ENCODE data around the gene ADGRL1.
"Not testable (repeated sequence)": the region's sequence is repeated elsewhere in the genome, so short reads cannot be mapped to it uniquely, and the experiment has no call there.

ADGRL1 gene

DNA sequence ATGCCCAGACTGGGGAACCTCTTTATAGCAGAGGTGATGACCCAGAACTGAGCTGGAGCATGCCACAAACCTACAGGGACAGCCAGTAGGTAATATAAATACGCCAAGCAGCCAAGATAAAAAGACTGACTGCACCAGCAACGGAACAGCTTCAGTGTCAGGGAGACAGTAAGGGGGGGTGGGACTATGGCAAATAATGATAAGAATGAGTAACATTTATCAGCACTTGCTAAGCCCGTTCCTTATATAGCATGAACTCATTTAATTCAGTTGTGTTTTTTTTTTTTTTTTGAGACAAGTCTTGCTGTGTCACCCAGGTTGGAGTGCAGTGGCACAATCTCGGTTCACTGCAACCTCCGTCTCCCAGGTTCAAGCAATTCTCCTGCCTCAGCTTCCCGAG is 20.5 kb upstream of the ADGRL1 start:
- H3K36me3 ChIP-seq (ENCODE audit: control insufficient read depth in 1 of 2, insufficient read depth in 2 of 2, low read depth in 1 of 2, low read length in 2 of 2); H3K4me3 ChIP-seq (ENCODE audit: insufficient read depth in 1 of 2, low read depth in 1 of 2, low read length in 2 of 2): not testable (repeated sequence)
- WGBS = 66% methylated on average over 3 of the region's 6 CpGs

DNA sequence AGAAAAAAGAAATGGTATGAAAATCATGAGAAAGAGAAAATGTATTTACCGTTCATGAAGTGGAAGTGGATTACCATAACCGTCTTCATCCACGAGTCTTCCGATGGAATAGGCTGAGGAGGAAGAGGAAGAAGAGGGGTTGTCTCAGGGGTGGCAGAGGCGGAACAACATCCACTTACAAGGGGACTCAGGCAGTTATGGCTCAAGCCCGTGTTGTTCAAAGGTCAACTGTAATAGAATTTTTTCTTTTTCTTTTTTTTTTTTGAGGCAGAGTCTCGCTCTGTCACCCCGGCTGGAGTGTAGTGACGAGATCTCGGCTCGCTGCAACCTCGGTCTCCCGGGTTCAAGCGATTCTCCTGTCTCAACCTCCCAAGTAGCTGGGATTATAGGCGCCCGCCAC is 16.9 kb upstream of the ADGRL1 start:
- Histone ChIP-seq H2AK5ac (ENCODE audit: low read length, severe bottlenecking) (no peak overlapping the region), H3K18ac (ENCODE audit: low read depth in 1 of 2, low read length in 2 of 2) (no peak overlapping the region), H4K91ac (ENCODE audit: low read length) (no peak overlapping the region), H3K27ac (ENCODE audit: low read length, poor library complexity, severe bottlenecking) (no peak overlapping the region), H3K27me3 (ENCODE audit: control insufficient read depth in 1 of 2, insufficient read depth in 1 of 2, low read length in 2 of 2) (no peaks in the 10 kb centered on the region), H3K4me3 (ENCODE audit: insufficient read depth in 1 of 2, low read depth in 1 of 2, low read length in 2 of 2) (no peak overlapping the region), H4K8ac (ENCODE audit: low read length) (no peak overlapping the region), H3K9ac (ENCODE audit: low read length) (no peak overlapping the region), H2BK15ac (ENCODE audit: low read depth, poor library complexity, severe bottlenecking) (no peak overlapping the region), H2BK5ac (ENCODE audit: low read depth, low read length, poor library complexity, severe bottlenecking) (no peak overlapping the region), H3K14ac (ENCODE audit: low read length in 2 of 2) (no peak overlapping the region), H3K4me2 (ENCODE audit: low read length, poor library complexity, severe bottlenecking) (no peak overlapping the region), H2BK12ac (ENCODE audit: low read length in 2 of 2) (no peak overlapping the region), H2AFZ (ENCODE audit: low read depth, low read length) (no peak overlapping the region), H3K36me3 (ENCODE audit: control insufficient read depth in 1 of 2, insufficient read depth in 2 of 2, low read depth in 1 of 2, low read length in 2 of 2) (no peaks in the 10 kb centered on the region), H2BK120ac (ENCODE audit: low read depth, low read length) (no peak overlapping the region), H3K79me1 (replicated peaks; ENCODE audit: low read length, poor library complexity, severe bottlenecking) (no peaks in the 10 kb centered on the region), H3K9me3 (ENCODE audit: control insufficient read depth, low read length) (no peaks in the 10 kb centered on the region), H3K23ac (ENCODE audit: low read length in 2 of 2) (no peak overlapping the region), H3K4ac (ENCODE audit: low read depth in 1 of 2, low read length in 2 of 2) (no peak overlapping the region), H3K4me1 (ENCODE audit: control insufficient read depth, insufficient read depth, low read depth, low read length) (peaks cover 5% of the 10 kb centered on the region)
- WGBS = 93% methylated on average over 16 of the region's 16 CpGs
- no peak for DNase-seq

More for the DNA sequence above, 20.5 kb upstream of the ADGRL1 start:
- not testable (repeated sequence) for H3K4ac ChIP-seq (ENCODE audit: low read depth in 1 of 2, low read length in 2 of 2); H2BK5ac ChIP-seq (ENCODE audit: low read depth, low read length, poor library complexity, severe bottlenecking); DNase-seq; H3K23ac ChIP-seq (ENCODE audit: low read length in 2 of 2); H3K9ac ChIP-seq (ENCODE audit: low read length); H2AFZ ChIP-seq (ENCODE audit: low read depth, low read length); H2AK5ac ChIP-seq (ENCODE audit: low read length, severe bottlenecking); H3K18ac ChIP-seq (ENCODE audit: low read depth in 1 of 2, low read length in 2 of 2); H2BK15ac ChIP-seq (ENCODE audit: low read depth, poor library complexity, severe bottlenecking); H3K27me3 ChIP-seq (ENCODE audit: control insufficient read depth in 1 of 2, insufficient read depth in 1 of 2, low read length in 2 of 2); H3K4me2 ChIP-seq (ENCODE audit: low read length, poor library complexity, severe bottlenecking); H3K27ac ChIP-seq (ENCODE audit: low read length, poor library complexity, severe bottlenecking); H3K9me3 ChIP-seq (ENCODE audit: control insufficient read depth, low read length); H4K8ac ChIP-seq (ENCODE audit: low read length); H3K79me1 ChIP-seq (replicated peaks; ENCODE audit: low read length, poor library complexity, severe bottlenecking); H2BK120ac ChIP-seq (ENCODE audit: low read depth, low read length); H2BK12ac ChIP-seq (ENCODE audit: low read length in 2 of 2); H4K91ac ChIP-seq (ENCODE audit: low read length); H3K4me1 ChIP-seq (ENCODE audit: control insufficient read depth, insufficient read depth, low read depth, low read length); H3K14ac ChIP-seq (ENCODE audit: low read length in 2 of 2)

DNA sequence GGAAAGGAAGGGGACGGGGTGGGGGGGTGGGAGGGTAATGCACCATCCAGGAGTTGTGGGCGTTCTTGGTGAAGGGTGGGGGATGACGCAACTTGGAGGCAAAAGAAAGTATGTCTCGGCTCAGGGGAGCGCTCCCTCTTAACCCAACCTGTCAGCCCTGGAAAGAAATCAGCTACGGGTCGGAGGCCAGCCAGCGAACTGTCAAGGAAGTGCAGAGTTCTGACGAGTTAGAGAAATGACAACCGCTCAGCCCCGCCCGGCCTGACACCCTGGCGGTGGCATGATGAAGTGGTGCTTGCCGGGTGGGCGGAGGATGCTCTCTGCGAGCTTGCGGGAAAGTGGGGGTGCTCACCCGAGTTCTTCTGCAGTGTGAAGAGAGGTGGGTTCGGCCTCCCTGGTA is 15.4 kb upstream of the ADGRL1 start:
- not testable (repeated sequence) for H3K4ac ChIP-seq (ENCODE audit: low read depth in 1 of 2, low read length in 2 of 2)

DNA sequence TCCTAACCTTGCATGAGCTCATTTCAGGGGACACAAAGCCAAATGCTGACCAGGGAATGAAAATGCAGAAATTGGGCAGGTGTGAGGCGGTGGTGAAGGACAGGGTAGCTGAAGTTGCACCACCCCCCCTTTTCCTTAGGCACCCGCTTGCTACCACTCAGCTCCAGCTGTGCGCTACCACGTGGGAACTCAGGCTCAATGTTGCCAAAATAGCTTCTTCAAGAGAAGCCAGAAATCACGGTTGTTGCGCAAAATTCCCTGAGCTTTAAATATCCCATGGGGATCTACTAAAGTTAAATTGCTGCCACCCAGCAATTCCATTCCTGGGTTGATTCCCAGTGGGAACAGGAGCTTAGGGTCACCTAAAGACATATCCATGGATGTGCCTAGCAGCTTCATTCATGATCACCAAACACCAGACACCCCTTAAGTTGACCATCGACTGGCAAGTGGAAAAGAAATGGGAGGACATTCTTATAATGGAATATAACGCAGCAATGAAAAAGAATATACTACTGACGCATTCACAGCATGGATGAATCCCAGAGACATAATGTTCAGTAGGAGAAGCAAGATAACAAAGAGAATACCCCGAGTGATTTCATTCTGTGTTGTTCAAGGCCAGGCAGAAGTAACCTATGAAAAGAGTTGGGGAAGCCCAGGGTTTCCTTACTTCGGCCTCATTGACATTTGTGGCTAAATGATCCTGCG is 12.8 kb upstream of the ADGRL1 start:
- Histone ChIP-seq H2BK5ac (ENCODE audit: low read depth, low read length, poor library complexity, severe bottlenecking) (no peak overlapping the region), H3K4ac (ENCODE audit: low read depth in 1 of 2, low read length in 2 of 2) (peak overlapping the region in 1 of 2 experiments; percentile 28), H3K4me1 (ENCODE audit: control insufficient read depth, insufficient read depth, low read depth, low read length) (peaks cover 2% of the 10 kb centered on the region), H2AFZ (ENCODE audit: low read depth, low read length) (peak overlapping the region; percentile 14), H2BK12ac (ENCODE audit: low read length in 2 of 2) (no peak overlapping the region), H2BK120ac (ENCODE audit: low read depth, low read length) (no peak overlapping the region), H2BK15ac (ENCODE audit: low read depth, poor library complexity, severe bottlenecking) (no peak overlapping the region), H3K14ac (ENCODE audit: low read length in 2 of 2) (no peak overlapping the region), H4K8ac (ENCODE audit: low read length) (no peak overlapping the region), H4K91ac (ENCODE audit: low read length) (no peak overlapping the region), H3K4me2 (ENCODE audit: low read length, poor library complexity, severe bottlenecking) (no peak overlapping the region), H3K9ac (ENCODE audit: low read length) (no peak overlapping the region), H3K18ac (ENCODE audit: low read depth in 1 of 2, low read length in 2 of 2) (no peak overlapping the region), H3K27me3 (ENCODE audit: control insufficient read depth in 1 of 2, insufficient read depth in 1 of 2, low read length in 2 of 2) (no peaks in the 10 kb centered on the region), H3K36me3 (ENCODE audit: control insufficient read depth in 1 of 2, insufficient read depth in 2 of 2, low read depth in 1 of 2, low read length in 2 of 2) (no peaks in the 10 kb centered on the region), H3K79me1 (replicated peaks; ENCODE audit: low read length, poor library complexity, severe bottlenecking) (no peaks in the 10 kb centered on the region), H3K27ac (ENCODE audit: low read length, poor library complexity, severe bottlenecking) (no peak overlapping the region), H3K9me3 (ENCODE audit: control insufficient read depth, low read length) (no peaks in the 10 kb centered on the region), H3K23ac (ENCODE audit: low read length in 2 of 2) (no peak overlapping the region), H2AK5ac (ENCODE audit: low read length, severe bottlenecking) (no peak overlapping the region), H3K4me3 (ENCODE audit: insufficient read depth in 1 of 2, low read depth in 1 of 2, low read length in 2 of 2) (no peak overlapping the region)
- 90% methylated on average over 12 of the region's 12 CpGs for WGBS
- DNase-seq = peak; percentile 29

More for the DNA sequence above, 15.4 kb upstream of the ADGRL1 start:
- not testable (repeated sequence) for H3K18ac ChIP-seq (ENCODE audit: low read depth in 1 of 2, low read length in 2 of 2); H3K27ac ChIP-seq (ENCODE audit: low read length, poor library complexity, severe bottlenecking); H3K14ac ChIP-seq (ENCODE audit: low read length in 2 of 2); H4K91ac ChIP-seq (ENCODE audit: low read length); H3K4me1 ChIP-seq (ENCODE audit: control insufficient read depth, insufficient read depth, low read depth, low read length); H2BK15ac ChIP-seq (ENCODE audit: low read depth, poor library complexity, severe bottlenecking); H3K4me3 ChIP-seq (ENCODE audit: insufficient read depth in 1 of 2, low read depth in 1 of 2, low read length in 2 of 2); H3K9ac ChIP-seq (ENCODE audit: low read length); H4K8ac ChIP-seq (ENCODE audit: low read length); H2BK120ac ChIP-seq (ENCODE audit: low read depth, low read length); H2BK5ac ChIP-seq (ENCODE audit: low read depth, low read length, poor library complexity, severe bottlenecking); DNase-seq; H2BK12ac ChIP-seq (ENCODE audit: low read length in 2 of 2); H3K79me1 ChIP-seq (replicated peaks; ENCODE audit: low read length, poor library complexity, severe bottlenecking); H3K36me3 ChIP-seq (ENCODE audit: control insufficient read depth in 1 of 2, insufficient read depth in 2 of 2, low read depth in 1 of 2, low read length in 2 of 2); H2AFZ ChIP-seq (ENCODE audit: low read depth, low read length); H3K9me3 ChIP-seq (ENCODE audit: control insufficient read depth, low read length); H3K27me3 ChIP-seq (ENCODE audit: control insufficient read depth in 1 of 2, insufficient read depth in 1 of 2, low read length in 2 of 2); H3K23ac ChIP-seq (ENCODE audit: low read length in 2 of 2); H2AK5ac ChIP-seq (ENCODE audit: low read length, severe bottlenecking)
- WGBS = 11% methylated on average over 16 of the region's 19 CpGs
- peak overlapping the region; percentile 51 for H3K4me2 ChIP-seq (ENCODE audit: low read length, poor library complexity, severe bottlenecking)

All from mesenchymal stem cell (in vitro differentiated cells and primary cell).